Parathyroid adenoma (tissue), 2 donors: Measurements from ENCODE around the gene SOX12.

Experiments used
- H2AFZ ChIP-seq: fragments of 300-600 bp; sonication (generic); one replicate; pipeline ENCODE4 v1.7.0; 2017; ENCODE audit warnings: antibody characterized with exemption, mild to moderate bottlenecking
- H3K27ac ChIP-seq: fragments of 300-600 bp; sonication (generic); one replicate; pipeline ENCODE4 v1.7.0; 2017
- H3K27me3 ChIP-seq: fragments of 300-600 bp; sonication (generic); one replicate; pipeline ENCODE4 v1.7.0; 2017; ENCODE audit warnings: low read length; ENCODE audit not compliant: control insufficient read depth, insufficient read depth
- H3K36me3 ChIP-seq: fragments of 300-600 bp; sonication (generic); one replicate; pipeline ENCODE4 v1.7.0; 2017; ENCODE audit warnings: low read length; ENCODE audit not compliant: control insufficient read depth, insufficient read depth
- H3K4me1 ChIP-seq: fragments of 300-600 bp; sonication (generic); one replicate; pipeline ENCODE4 v1.7.0; 2017; ENCODE audit warnings: control low read depth
- H3K4me2 ChIP-seq: fragments of 300-600 bp; sonication (generic); one replicate; pipeline ENCODE4 v1.7.0; 2017; ENCODE audit warnings: low read length
- H3K4me3 ChIP-seq: fragments of 300-600 bp; sonication (generic); one replicate; pipeline ENCODE4 v1.7.0; 2017; ENCODE audit warnings: low read depth, low read length
- H3K79me2 ChIP-seq: fragments of 300-600 bp; sonication (generic); one replicate; pipeline ENCODE4 v1.7.0; 2017; ENCODE audit warnings: control low read depth
- H3K9ac ChIP-seq: fragments of 300-600 bp; sonication (generic); one replicate; pipeline ENCODE4 v1.7.0; 2017; ENCODE audit warnings: mild to moderate bottlenecking
- H3K9me3 ChIP-seq: fragments of 300-600 bp; sonication (generic); one replicate; pipeline ENCODE4 v1.7.0; 2017; ENCODE audit warnings: low read length; ENCODE audit not compliant: control insufficient read depth
- TF ChIP-seq, protein P1 (sequence below): fragments of 300-600 bp; sonication (generic); IDR thresholded peaks from one replicate; pipeline ENCODE4 v1.7.0; 2017; ENCODE audit warnings: antibody characterized with exemption, mild to moderate bottlenecking
- donor health status: primary hyperparathyroidism.

The SOX12 gene

DNA sequence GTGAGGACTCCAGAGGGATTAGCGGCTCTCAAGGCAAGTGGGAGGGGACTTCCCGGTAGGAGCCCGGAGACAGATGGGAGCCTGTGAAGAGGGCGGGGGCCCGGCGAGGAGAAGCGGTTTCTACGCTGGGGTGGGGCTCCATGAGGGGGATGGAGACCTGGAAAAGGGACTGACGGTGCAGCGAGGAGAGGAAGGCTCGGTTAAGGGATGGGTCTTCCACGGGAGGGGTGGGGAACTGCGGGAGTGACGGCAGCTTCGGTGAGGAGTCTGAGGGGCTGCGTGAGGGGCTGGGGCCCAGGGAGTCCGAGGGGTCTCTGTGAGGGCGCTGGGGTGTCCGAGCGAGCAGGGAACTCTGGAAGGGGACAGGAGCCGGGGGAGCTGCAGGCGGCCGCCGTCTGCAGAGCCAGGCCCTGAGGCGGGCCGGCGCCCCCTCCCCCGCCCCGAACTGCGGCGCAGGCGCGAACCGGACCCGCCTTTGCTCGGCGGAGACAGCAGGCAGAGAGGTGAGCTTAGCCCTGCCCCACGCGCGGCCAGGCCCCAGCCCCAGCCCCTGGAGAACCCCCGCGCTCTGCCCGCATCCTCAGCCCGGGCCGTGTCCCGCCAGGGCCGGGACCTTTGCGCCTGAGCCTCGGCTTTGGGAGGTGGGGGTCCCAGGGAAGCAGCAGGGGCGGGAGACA, 21.4 kb downstream of the SOX12 start, which contains the start of gene NRSN2:
TSS of gene NRSN2 (plus strand) at position 472 of the 677 bp plus-strand sequence. CDS start 2,533 bp downstream, outside the sequence.
- H3K9ac ChIP-seq, result peak within 1 kb of the TSS; percentile 49
- H3K9me3 ChIP-seq, result no peaks in the 10 kb centered on the region
- peak within 1 kb of the TSS; percentile 89 for H2AFZ ChIP-seq
- H3K79me2 ChIP-seq, result peaks cover 4% of the 10 kb centered on the region
- peak within 1 kb of the TSS; percentile 72 for H3K4me2 ChIP-seq
- H3K27me3 ChIP-seq, result no peaks in the 10 kb centered on the region
- TF ChIP-seq, protein P1, sequence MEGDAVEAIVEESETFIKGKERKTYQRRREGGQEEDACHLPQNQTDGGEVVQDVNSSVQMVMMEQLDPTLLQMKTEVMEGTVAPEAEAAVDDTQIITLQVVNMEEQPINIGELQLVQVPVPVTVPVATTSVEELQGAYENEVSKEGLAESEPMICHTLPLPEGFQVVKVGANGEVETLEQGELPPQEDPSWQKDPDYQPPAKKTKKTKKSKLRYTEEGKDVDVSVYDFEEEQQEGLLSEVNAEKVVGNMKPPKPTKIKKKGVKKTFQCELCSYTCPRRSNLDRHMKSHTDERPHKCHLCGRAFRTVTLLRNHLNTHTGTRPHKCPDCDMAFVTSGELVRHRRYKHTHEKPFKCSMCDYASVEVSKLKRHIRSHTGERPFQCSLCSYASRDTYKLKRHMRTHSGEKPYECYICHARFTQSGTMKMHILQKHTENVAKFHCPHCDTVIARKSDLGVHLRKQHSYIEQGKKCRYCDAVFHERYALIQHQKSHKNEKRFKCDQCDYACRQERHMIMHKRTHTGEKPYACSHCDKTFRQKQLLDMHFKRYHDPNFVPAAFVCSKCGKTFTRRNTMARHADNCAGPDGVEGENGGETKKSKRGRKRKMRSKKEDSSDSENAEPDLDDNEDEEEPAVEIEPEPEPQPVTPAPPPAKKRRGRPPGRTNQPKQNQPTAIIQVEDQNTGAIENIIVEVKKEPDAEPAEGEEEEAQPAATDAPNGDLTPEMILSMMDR, result no peak
- peaks cover 5% of the 10 kb centered on the region for H3K4me1 ChIP-seq
- H3K4me3 ChIP-seq, result peak within 1 kb of the TSS; percentile 71
- H3K27ac ChIP-seq, result peak within 1 kb of the TSS; percentile 94
- no peaks in the 10 kb centered on the region for H3K36me3 ChIP-seq

GRCh38 chr20:347317-347639, 21.9 kb downstream of the SOX12 start:
- H3K4me2 ChIP-seq, result peak overlapping the region; percentile 72
- no peaks in the 10 kb centered on the region for H3K9me3 ChIP-seq
- H3K27ac ChIP-seq, result peak overlapping the region; percentile 94
- H3K4me3 ChIP-seq, result peak overlapping the region; percentile 71
- H2AFZ ChIP-seq, result peak overlapping the region; percentile 89
- H3K79me2 ChIP-seq, result no peaks in the 10 kb centered on the region
- H3K36me3 ChIP-seq, result no peaks in the 10 kb centered on the region
- peaks cover 5% of the 10 kb centered on the region for H3K4me1 ChIP-seq
- no peaks in the 10 kb centered on the region for H3K27me3 ChIP-seq
- TF ChIP-seq, protein P1, result no peak
- H3K9ac ChIP-seq, result peak overlapping the region; percentile 38

DNA sequence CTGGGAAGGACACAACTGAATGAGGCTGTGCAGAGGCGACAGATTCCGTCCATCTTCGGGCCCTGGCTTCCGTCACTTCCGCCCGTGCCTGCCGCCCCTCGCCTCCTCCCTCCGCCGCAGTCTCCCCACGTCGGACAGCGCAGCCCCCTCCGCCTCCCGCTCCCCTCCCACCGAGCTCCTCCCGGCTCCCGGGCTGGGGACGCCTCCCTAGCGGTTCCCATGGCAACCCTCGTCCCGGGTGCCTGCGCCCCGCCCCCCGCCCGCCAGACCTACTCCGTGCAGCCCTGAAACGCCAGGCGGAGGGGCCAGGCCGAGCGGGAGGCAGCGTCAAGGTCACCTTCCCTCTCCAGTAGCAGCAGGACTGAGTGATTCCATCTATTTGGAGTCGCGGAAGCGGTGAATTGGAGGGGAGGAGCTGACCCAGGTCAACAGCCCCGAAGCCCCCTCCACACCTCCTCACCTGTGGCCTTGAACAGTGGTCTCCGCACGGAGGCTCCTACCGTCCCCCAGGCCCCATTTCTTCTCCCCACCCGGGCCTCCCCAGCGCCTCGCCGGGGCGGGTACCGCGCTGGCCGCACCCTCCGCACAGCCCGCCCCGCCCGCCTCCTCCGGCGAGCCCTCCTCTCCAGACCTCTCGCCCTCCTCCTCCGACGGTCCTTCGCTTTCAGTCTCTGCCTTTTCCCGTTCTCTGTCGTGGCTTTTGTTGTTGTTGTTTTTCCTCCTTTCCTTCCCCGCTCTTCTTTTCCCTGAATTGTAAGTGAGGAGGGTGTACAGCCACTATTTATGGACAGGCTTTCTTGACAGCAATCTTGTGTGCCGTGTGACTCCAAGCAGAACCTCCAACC, 22.5 kb downstream of the SOX12 start:
- Histone ChIP-seq H3K4me1 (peaks cover 5% of the 10 kb centered on the region), H2AFZ (peak overlapping the region; percentile 89), H3K36me3 (no peaks in the 10 kb centered on the region), H3K79me2 (no peaks in the 10 kb centered on the region), H3K27ac (peak overlapping the region; percentile 94), H3K9ac (peak overlapping the region; percentile 49), H3K9me3 (no peaks in the 10 kb centered on the region), H3K27me3 (no peaks in the 10 kb centered on the region), H3K4me3 (peak overlapping the region; percentile 71), H3K4me2 (peak overlapping the region; percentile 72)
- TF ChIP-seq, protein P1, result peak; percentile 4

DNA sequence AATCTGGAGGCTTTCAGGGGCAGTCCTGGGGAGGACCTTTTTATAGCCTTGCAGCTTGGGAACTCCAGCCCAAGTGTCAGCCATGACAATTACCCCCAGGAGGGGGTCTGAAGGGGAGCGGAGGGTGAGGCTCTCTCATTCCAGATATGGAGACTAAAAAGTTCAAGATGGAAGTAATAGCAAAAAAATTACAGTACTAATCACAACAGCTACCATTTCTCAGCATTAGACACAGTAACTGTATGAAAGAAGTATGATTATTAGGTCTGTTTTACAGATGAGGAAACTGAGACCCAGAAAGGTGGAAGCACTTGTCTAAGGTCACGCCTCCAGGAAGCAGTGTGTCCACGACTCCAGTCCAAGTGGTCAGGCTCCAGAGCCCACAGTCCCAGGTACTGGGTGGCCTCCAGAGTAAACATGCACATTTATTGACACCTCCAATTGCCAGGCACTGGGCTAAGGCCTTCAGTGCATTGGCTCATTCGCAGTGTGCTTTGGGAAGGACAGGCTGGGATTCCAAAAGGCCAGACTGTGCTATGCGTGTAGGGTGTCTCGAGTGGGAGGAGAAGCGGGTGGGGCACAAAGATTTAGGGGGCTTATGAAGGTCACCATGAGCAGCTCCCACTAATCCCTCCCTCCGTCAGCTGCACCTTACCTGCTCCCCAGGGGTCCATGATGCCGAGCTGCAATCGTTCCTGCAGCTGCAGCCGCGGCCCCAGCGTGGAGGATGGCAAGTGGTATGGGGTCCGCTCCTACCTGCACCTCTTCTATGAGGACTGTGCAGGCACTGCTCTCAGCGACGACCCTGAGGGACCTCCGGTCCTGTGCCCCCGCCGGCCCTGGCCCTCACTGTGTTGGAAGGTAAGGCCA, 23.9 kb downstream of the SOX12 start:
- H2AFZ ChIP-seq, result no peak overlapping the region
- peaks cover 5% of the 10 kb centered on the region for H3K4me1 ChIP-seq
- no peaks in the 10 kb centered on the region for H3K9me3 ChIP-seq
- peak overlapping the region; percentile 94 for H3K27ac ChIP-seq
- TF ChIP-seq, protein P1, result no peak
- no peaks in the 10 kb centered on the region for H3K79me2 ChIP-seq
- no peak overlapping the region for H3K9ac ChIP-seq
- peak overlapping the region; percentile 72 for H3K4me2 ChIP-seq
- no peaks in the 10 kb centered on the region for H3K27me3 ChIP-seq
- peak overlapping the region; percentile 71 for H3K4me3 ChIP-seq
- no peaks in the 10 kb centered on the region for H3K36me3 ChIP-seq
